K562 (cell line): ENCODE results near the gene RHD. TPM values are rescaled to one million over a fixed set of nuclear protein-coding genes. Genes with fewer than 3 reads are reported as not detected.
"Not testable (repeated sequence)": the region's sequence is repeated elsewhere in the genome, so short reads cannot be mapped to it uniquely, and the experiment has no call there.

ENCODE experiments used
- ADNP ChIP-seq: fragments of 200-800 bp; sonication (Bioruptor generic); IDR thresholded peaks from 2 replicates; pipeline ENCODE4 v1.6.1; 2016; ENCODE audit warnings: missing genetic modification characterization, missing compliant biosample characterization
- ARID1B ChIP-seq: fragments of 450-650 bp; IDR thresholded peaks from 2 replicates; pipeline ENCODE4 v1.6.1; 2016; ENCODE audit warnings: antibody characterized with exemption, mild to moderate bottlenecking, inconsistent platforms
- ATF7 ChIP-seq: fragments of 450-650 bp; IDR thresholded peaks from 2 replicates; pipeline ENCODE4 v1.7.1; 2014; ENCODE audit warnings: mild to moderate bottlenecking, moderate library complexity
- CTBP1 ChIP-seq: fragments of 450-650 bp; IDR thresholded peaks from 2 replicates; pipeline ENCODE4 v1.6.1; 2016; ENCODE audit warnings: borderline replicate concordance
- CXXC5 ChIP-seq: fragments of 250-450 bp; sonication (Bioruptor Pico); IDR thresholded peaks from 2 replicates; pipeline ENCODE4 v1.8.0; 2022; ENCODE audit warnings: inconsistent platforms, mild to moderate bottlenecking, moderate library complexity
- DMBX1 ChIP-seq: fragments of 250-450 bp; sonication (Bioruptor Pico); IDR thresholded peaks from 2 replicates; pipeline ENCODE4 v1.8.0; 2022; ENCODE audit warnings: inconsistent platforms, mild to moderate bottlenecking, moderate library complexity, borderline replicate concordance
- HDAC1 ChIP-seq, 2 experiments: fragments of 450-650 bp; IDR thresholded peaks; 2 replicates each; pipeline ENCODE4 v1.6.1; 2016 to 2017; ENCODE audit warnings: inconsistent platforms in 1 of 2, mild to moderate bottlenecking in 1 of 2, moderate library complexity in 1 of 2
- L3MBTL2 ChIP-seq: fragments of 450-650 bp; IDR thresholded peaks from 2 replicates; pipeline ENCODE4 v1.6.1; 2016; ENCODE audit warnings: mild to moderate bottlenecking, moderate library complexity
- LCOR ChIP-seq: sonication (generic); formaldehyde crosslinking; IDR thresholded peaks from 2 replicates; pipeline ENCODE4 v1.8.0; 2022; ENCODE audit warnings: mild to moderate bottlenecking, missing genetic modification reagents
- MTA3 ChIP-seq: fragments of 450-650 bp; formaldehyde crosslinking; IDR thresholded peaks from 2 replicates; pipeline ENCODE4 v1.6.1; 2017; ENCODE audit warnings: mild to moderate bottlenecking, borderline replicate concordance
- TAL1 ChIP-seq: fragments of 450-650 bp; IDR thresholded peaks from 2 replicates; pipeline ENCODE4 v1.6.1; 2016; ENCODE audit warnings: mild to moderate bottlenecking
- TCF3 ChIP-seq: sonication (generic); formaldehyde crosslinking; IDR thresholded peaks from 2 replicates; pipeline ENCODE4 v1.4.0; 2020; ENCODE audit warnings: mild to moderate bottlenecking, missing genetic modification reagents
- TEAD1 ChIP-seq, 2 experiments: fragments of 450-650 bp in 1 of 2; sonication (generic) in 1 of 2; formaldehyde crosslinking; IDR thresholded peaks; 2 replicates each; pipeline versions ENCODE4 v1.4.0 to v1.8.0; 2020 to 2022; ENCODE audit warnings: mild to moderate bottlenecking in 2 of 2, missing genetic modification reagents in 1 of 2
- TRIM28 ChIP-seq: fragments of 450-650 bp; IDR thresholded peaks from 2 replicates; pipeline ENCODE4 v1.6.1; 2017
- polyA plus RNA-seq, 8 experiments: library from polyadenylated mRNA; depleted of rRNA in 4 of 8; stranded (reverse) in 5 of 8; unstranded in 3 of 8; fragments of >200 nt; fragmentation: Nextera tagmentation in 2 of 8; fragmentation: Illumina TruSeq in 1 of 8; extraction: Ambion mirVana in 2 of 8; extraction: Trizol in 1 of 8; gene quantifications; 2 replicates each; pipeline versions ENCODE4 v1.2.1 to v1.2.3, GENCODE V29; 2011 to 2014; ENCODE audit warnings: inconsistent platforms in 1 of 8, missing spikeins in 1 of 8
- total RNA-seq, 7 experiments: library from RNA; depleted of rRNA in 6 of 7; stranded (reverse); fragments of >200 nt in 6 of 7; fragmentation: Illumina TruSeq in 2 of 7; extraction: Trizol in 2 of 7; gene quantifications; 2 replicates each; pipeline versions ENCODE4 v1.2.1 to v1.2.3, GENCODE V29; 2011 to 2021; ENCODE audit warnings: low replicate concordance in 1 of 7
- TF ChIP-seq, protein P1 (sequence below), 2 experiments: fragments of 450-650 bp; IDR thresholded peaks; 2 replicates each; pipeline ENCODE4 v1.6.1; 2016
- TF ChIP-seq, protein P2 (sequence below), 2 experiments: IDR thresholded peaks in 1 of 2; conservative IDR thresholded peaks in 1 of 2; 2 replicates each; pipeline ENCODE4 v1.6.1; 2016; ENCODE audit warnings: low read depth in 2 of 2, mild to moderate bottlenecking in 1 of 2, missing compliant biosample characterization in 1 of 2, missing genetic modification characterization in 1 of 2, moderate library complexity in 1 of 2
- TF ChIP-seq, protein P3 (sequence below): fragments of 450-650 bp; IDR thresholded peaks from 2 replicates; pipeline ENCODE4 v1.6.1; 2016
- TF ChIP-seq, protein P4 (sequence below): fragments of 450-650 bp; IDR thresholded peaks from 2 replicates; pipeline ENCODE4 v1.6.1; 2016; ENCODE audit warnings: low read depth, mild to moderate bottlenecking, moderate library complexity
- TF ChIP-seq, protein P5 (sequence below): sonication (generic); formaldehyde crosslinking; IDR thresholded peaks from 2 replicates; pipeline ENCODE4 v1.8.0; 2022; ENCODE audit warnings: missing genetic modification reagents, mild to moderate bottlenecking, moderate library complexity, borderline replicate concordance
- TF ChIP-seq, protein P6 (sequence below), 2 experiments: fragments of 250-450 bp in 1 of 2; fragments of 450-650 bp in 1 of 2; sonication (Bioruptor Pico) in 1 of 2; IDR thresholded peaks; 2 replicates each; pipeline versions ENCODE4 v1.6.1 to v1.8.0; 2016 to 2021; ENCODE audit warnings: mild to moderate bottlenecking in 2 of 2, moderate library complexity in 2 of 2, missing compliant biosample characterization in 1 of 2, missing genetic modification characterization in 1 of 2

Gene RHD
- total and polyA plus RNA-seq, 9 of the 15 experiments (the other 6 are each of a cell fraction or from before 2014, with no cell fraction given): 8.8 to 32.4 (median 15.0) TPM

DNA sequence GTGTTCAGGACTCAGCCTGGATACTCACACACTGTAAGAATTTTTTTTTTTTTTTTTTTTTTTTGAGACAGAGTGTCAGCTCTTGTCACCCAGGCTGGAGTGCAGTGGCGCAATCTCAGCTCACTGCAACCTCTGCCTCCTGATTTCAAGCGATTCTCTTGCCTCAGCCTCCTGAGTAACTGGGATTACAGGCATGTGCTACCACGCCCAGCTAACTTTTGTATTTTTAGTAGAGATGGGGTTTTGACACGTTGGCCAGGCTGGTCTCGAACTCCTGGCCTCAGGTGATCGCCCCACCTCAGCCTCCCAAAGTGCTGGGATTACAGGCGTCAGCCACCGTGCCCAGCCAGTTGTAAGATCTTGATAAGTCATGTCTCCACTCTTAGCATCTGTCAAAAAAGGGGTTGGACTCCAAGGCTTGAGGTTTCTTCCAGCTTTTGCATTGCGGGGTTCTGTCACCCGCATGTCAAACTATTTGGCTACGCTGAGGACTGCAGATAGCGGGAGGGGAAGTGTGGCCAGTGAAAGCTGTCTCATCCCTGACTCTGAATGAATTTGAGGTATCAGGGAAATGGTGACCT lies 97.5 kb downstream of the RHD start (continued):
- TF ChIP-seq, protein P1, sequence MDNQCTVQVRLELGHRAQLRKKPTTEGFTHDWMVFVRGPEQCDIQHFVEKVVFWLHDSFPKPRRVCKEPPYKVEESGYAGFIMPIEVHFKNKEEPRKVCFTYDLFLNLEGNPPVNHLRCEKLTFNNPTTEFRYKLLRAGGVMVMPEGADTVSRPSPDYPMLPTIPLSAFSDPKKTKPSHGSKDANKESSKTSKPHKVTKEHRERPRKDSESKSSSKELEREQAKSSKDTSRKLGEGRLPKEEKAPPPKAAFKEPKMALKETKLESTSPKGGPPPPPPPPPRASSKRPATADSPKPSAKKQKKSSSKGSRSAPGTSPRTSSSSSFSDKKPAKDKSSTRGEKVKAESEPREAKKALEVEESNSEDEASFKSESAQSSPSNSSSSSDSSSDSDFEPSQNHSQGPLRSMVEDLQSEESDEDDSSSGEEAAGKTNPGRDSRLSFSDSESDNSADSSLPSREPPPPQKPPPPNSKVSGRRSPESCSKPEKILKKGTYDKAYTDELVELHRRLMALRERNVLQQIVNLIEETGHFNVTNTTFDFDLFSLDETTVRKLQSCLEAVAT (IDR thresholded peaks at IDR 0.05): 0 out of 4 replicates have a peak, but pooled peaks of 1 of the 2 experiments have one; percentile 33
- peak; percentile 88 for TF ChIP-seq CTBP1
- TF ChIP-seq, protein P2, sequence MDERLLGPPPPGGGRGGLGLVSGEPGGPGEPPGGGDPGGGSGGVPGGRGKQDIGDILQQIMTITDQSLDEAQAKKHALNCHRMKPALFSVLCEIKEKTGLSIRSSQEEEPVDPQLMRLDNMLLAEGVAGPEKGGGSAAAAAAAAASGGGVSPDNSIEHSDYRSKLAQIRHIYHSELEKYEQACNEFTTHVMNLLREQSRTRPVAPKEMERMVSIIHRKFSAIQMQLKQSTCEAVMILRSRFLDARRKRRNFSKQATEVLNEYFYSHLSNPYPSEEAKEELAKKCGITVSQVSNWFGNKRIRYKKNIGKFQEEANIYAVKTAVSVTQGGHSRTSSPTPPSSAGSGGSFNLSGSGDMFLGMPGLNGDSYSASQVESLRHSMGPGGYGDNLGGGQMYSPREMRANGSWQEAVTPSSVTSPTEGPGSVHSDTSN (CRISPR knock-in tag; IDR thresholded peaks at IDR 0.05; ENCODE audit: low read depth): peak; percentile 52
- TF ChIP-seq, protein P2 (tag; conservative IDR thresholded peaks at IDR 0.05; ENCODE audit: low read depth): peak; percentile 64; the same call in 1 of the 2 replicates
- TF ChIP-seq ADNP (tag): peak; percentile 96
- peak; percentile 66 for TF ChIP-seq TAL1
- TF ChIP-seq LCOR: 0 out of 2 replicates have a peak, but pooled peaks have one; percentile 5
- peak; percentile 71 for TF ChIP-seq ARID1B
- TF ChIP-seq DMBX1: peak; percentile 56; the same call in 1 of the 2 replicates
- TF ChIP-seq, protein P3, sequence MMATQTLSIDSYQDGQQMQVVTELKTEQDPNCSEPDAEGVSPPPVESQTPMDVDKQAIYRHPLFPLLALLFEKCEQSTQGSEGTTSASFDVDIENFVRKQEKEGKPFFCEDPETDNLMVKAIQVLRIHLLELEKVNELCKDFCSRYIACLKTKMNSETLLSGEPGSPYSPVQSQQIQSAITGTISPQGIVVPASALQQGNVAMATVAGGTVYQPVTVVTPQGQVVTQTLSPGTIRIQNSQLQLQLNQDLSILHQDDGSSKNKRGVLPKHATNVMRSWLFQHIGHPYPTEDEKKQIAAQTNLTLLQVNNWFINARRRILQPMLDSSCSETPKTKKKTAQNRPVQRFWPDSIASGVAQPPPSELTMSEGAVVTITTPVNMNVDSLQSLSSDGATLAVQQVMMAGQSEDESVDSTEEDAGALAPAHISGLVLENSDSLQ: peak; percentile 93
- TF ChIP-seq, protein P4, sequence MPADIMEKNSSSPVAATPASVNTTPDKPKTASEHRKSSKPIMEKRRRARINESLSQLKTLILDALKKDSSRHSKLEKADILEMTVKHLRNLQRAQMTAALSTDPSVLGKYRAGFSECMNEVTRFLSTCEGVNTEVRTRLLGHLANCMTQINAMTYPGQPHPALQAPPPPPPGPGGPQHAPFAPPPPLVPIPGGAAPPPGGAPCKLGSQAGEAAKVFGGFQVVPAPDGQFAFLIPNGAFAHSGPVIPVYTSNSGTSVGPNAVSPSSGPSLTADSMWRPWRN: 0 out of 2 replicates have a peak, but pooled peaks have one; percentile 26
- TF ChIP-seq L3MBTL2: 0 out of 2 replicates have a peak, but pooled peaks have one; percentile 28
- peak; percentile 76; the same call in 1 of the 2 replicates for TF ChIP-seq TRIM28
- TF ChIP-seq TCF3 (CRISPR knock-in tag): peak; percentile 85
- TF ChIP-seq MTA3: 0 out of 2 replicates have a peak, but pooled peaks have one; percentile 66
- peak; percentile 76 for TF ChIP-seq CXXC5 (CRISPR knock-in tag)
- TF ChIP-seq, protein P5, sequence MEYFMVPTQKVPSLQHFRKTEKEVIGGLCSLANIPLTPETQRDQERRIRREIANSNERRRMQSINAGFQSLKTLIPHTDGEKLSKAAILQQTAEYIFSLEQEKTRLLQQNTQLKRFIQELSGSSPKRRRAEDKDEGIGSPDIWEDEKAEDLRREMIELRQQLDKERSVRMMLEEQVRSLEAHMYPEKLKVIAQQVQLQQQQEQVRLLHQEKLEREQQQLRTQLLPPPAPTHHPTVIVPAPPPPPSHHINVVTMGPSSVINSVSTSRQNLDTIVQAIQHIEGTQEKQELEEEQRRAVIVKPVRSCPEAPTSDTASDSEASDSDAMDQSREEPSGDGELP: peak; percentile 40; the same call in 1 of the 2 replicates
- 0 out of 4 replicates have a peak, but pooled peaks of 1 of the 2 experiments have one; percentile 25 for TF ChIP-seq TEAD1 (CRISPR knock-in tag; IDR thresholded peaks at IDR 0.05)
- TF ChIP-seq ATF7: peak; percentile 38
- peak in 1 of 2 experiments; percentile 71; a peak in 1 of 4 replicates for TF ChIP-seq HDAC1 (IDR thresholded peaks at IDR 0.05)
- TF ChIP-seq, protein P6, sequence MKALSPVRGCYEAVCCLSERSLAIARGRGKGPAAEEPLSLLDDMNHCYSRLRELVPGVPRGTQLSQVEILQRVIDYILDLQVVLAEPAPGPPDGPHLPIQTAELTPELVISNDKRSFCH (CRISPR knock-in tag; IDR thresholded peaks at IDR 0.05): not testable (repeated sequence)
- TF ChIP-seq, protein P6 (tag; IDR thresholded peaks at IDR 0.05): peak; percentile 63
